IMR-90 (cell line): ENCODE measurements around the gene CHD2. TPM values are rescaled to one million over a fixed set of nuclear protein-coding genes. Genes with fewer than 3 reads are reported as not detected.

Experiments used
- ATAC-seq: fragments of 200-7000 bp; cut with Tn5 transposase; 2 replicates; pipeline ENCODE4 v1.9.1; 2020; ENCODE audit warnings: low read depth, mild to moderate bottlenecking, moderate library complexity
- BruUV-seq: library from RNA; stranded (reverse); fragments of 400-500 nt; replicated peaks from 2 replicates; lab custom pipeline; 2021; lab: Mats Ljungman, UMichigan
- CTCF ChIA-PET: fragments of 300-600 bp; formaldehyde crosslinking; extraction: SDS; loops from one replicate; lab custom pipeline; 2021; ENCODE audit warnings: antibody characterized with exemption; lab: Yijun Ruan, JAX
- POLR2A ChIA-PET: fragments of 300-600 bp; sonication (Branson Sonifier 250); formaldehyde crosslinking; loops from one replicate; lab custom pipeline; 2022; ENCODE audit warnings: antibody characterized with exemption; ENCODE audit not compliant: unreplicated experiment; lab: Charles Lee
- DNase-seq: peaks from one replicate; pipeline ENCODE4 v3.0.0; 2013
- H2AFZ ChIP-seq: replicated peaks from 2 replicates; pipeline ENCODE3; 2013; ENCODE audit warnings: low read length, mild to moderate bottlenecking; ENCODE audit not compliant: poor library complexity
- H2AK5ac ChIP-seq: 2 replicates; pipeline ENCODE4 v1.6.1; 2013; ENCODE audit warnings: low read depth, low read length, inconsistent platforms
- H2AK9ac ChIP-seq: replicated peaks from 2 replicates; pipeline ENCODE3; 2013; ENCODE audit warnings: mild to moderate bottlenecking, low read depth, low read length, moderate library complexity; ENCODE audit not compliant: poor library complexity
- H2BK120ac ChIP-seq: 2 replicates; pipeline ENCODE4 v1.6.1; 2013; ENCODE audit warnings: low read depth, low read length, inconsistent platforms
- H2BK15ac ChIP-seq: 3 replicates; pipeline ENCODE4 v1.6.1; 2013; ENCODE audit warnings: low read depth, low read length, inconsistent platforms
- H2BK20ac ChIP-seq: 2 replicates; pipeline ENCODE4 v1.6.1; 2013; ENCODE audit warnings: low read depth, mild to moderate bottlenecking, inconsistent platforms, low read length, moderate library complexity
- H2BK5ac ChIP-seq: 2 replicates; pipeline ENCODE4 v1.6.1; 2013; ENCODE audit warnings: mild to moderate bottlenecking, low read depth, low read length, inconsistent platforms; ENCODE audit not compliant: poor library complexity, severe bottlenecking
- H3K14ac ChIP-seq: replicated peaks from 2 replicates; pipeline ENCODE4 v1.6.1; 2013; ENCODE audit warnings: low read depth, low read length, inconsistent platforms
- H3K18ac ChIP-seq: 2 replicates; pipeline ENCODE4 v1.6.1; 2013; ENCODE audit warnings: low read depth, low read length, control low read depth
- H3K23ac ChIP-seq: 2 replicates; pipeline ENCODE4 v1.6.1; 2013; ENCODE audit warnings: low read depth, low read length, inconsistent platforms
- H3K27ac ChIP-seq: 2 replicates; pipeline ENCODE4 v1.5.1; 2013; ENCODE audit warnings: mild to moderate bottlenecking, control low read depth, low read length; ENCODE audit not compliant: insufficient read depth
- H3K27me3 ChIP-seq: 2 replicates; pipeline ENCODE4 v1.6.1; 2013; ENCODE audit warnings: low read length; ENCODE audit not compliant: control insufficient read depth, insufficient read depth
- H3K36me3 ChIP-seq: 2 replicates; pipeline ENCODE4 v1.6.1; 2013; ENCODE audit warnings: low read length, mixed read lengths; ENCODE audit not compliant: control insufficient read depth, insufficient read depth
- H3K4ac ChIP-seq: 2 replicates; pipeline ENCODE4 v1.6.1; 2013; ENCODE audit warnings: low read depth, low read length, inconsistent platforms
- H3K4me1 ChIP-seq: 2 replicates; pipeline ENCODE4 v1.6.1; 2013; ENCODE audit warnings: low read length, mixed read lengths; ENCODE audit not compliant: control insufficient read depth, insufficient read depth
- H3K4me2 ChIP-seq: 2 replicates; pipeline ENCODE4 v1.6.1; 2013; ENCODE audit warnings: low read depth, mild to moderate bottlenecking, control low read depth, low read length, moderate library complexity
- H3K4me3 ChIP-seq: 2 replicates; pipeline ENCODE4 v1.5.1; 2013; ENCODE audit warnings: low read depth, mild to moderate bottlenecking, control low read depth, low read length, moderate library complexity; ENCODE audit not compliant: insufficient read depth
- H3K56ac ChIP-seq: 2 replicates; pipeline ENCODE4 v1.6.1; 2013; ENCODE audit warnings: low read length, inconsistent platforms; ENCODE audit not compliant: insufficient read depth; ENCODE audit errors: extremely low read depth
- H3K79me1 ChIP-seq, 2 experiments: 2 replicates each; pipeline ENCODE4 v1.6.1; 2013; ENCODE audit warnings: low read length in 2 of 2, inconsistent platforms in 1 of 2, low read depth in 1 of 2
- H3K9ac ChIP-seq: 2 replicates; pipeline ENCODE4 v1.6.1; 2013; ENCODE audit warnings: low read depth, low read length, control low read depth
- H3K9me1 ChIP-seq: 2 replicates; pipeline ENCODE4 v1.6.1; 2013; ENCODE audit warnings: low read length, inconsistent platforms; ENCODE audit not compliant: insufficient read depth
- H3K9me3 ChIP-seq: 2 replicates; pipeline ENCODE4 v1.6.1; 2013; ENCODE audit warnings: low read length; ENCODE audit not compliant: control insufficient read depth, insufficient read depth
- H4K20me1 ChIP-seq: 2 replicates; pipeline ENCODE4 v1.6.1; 2013; ENCODE audit warnings: low read length, inconsistent platforms; ENCODE audit not compliant: insufficient read depth
- H4K5ac ChIP-seq: 2 replicates; pipeline ENCODE4 v1.6.1; 2013; ENCODE audit warnings: mild to moderate bottlenecking, low read depth, low read length, control low read depth
- H4K8ac ChIP-seq, 2 experiments: 2 replicates each; pipeline ENCODE4 v1.6.1; 2013; ENCODE audit warnings: low read depth in 2 of 2, low read length in 2 of 2, control low read depth in 1 of 2, inconsistent platforms in 1 of 2
- H4K91ac ChIP-seq: 2 replicates; pipeline ENCODE4 v1.6.1; 2013; ENCODE audit warnings: low read depth, low read length, inconsistent platforms; ENCODE audit not compliant: insufficient read depth
- BHLHE40 ChIP-seq: fragments of 150-350 bp; IDR thresholded peaks from 2 replicates; pipeline ENCODE4 v1.6.1; 2016; ENCODE audit warnings: mild to moderate bottlenecking, low read depth, low read length
- CEBPB ChIP-seq: IDR thresholded peaks from 2 replicates; pipeline ENCODE4 v1.6.1; 2012; ENCODE audit warnings: low read depth, low read length, improper control_type of control experiment
- CHD1 ChIP-seq: IDR thresholded peaks from 2 replicates; pipeline ENCODE4 v1.6.1; 2012; ENCODE audit warnings: low read depth, low read length, improper control_type of control experiment
- ELK1 ChIP-seq: fragments of 150-350 bp; IDR thresholded peaks from 2 replicates; pipeline ENCODE4 v1.6.1; 2016; ENCODE audit warnings: low read depth, mild to moderate bottlenecking, low read length, moderate library complexity, borderline replicate concordance
- MAZ ChIP-seq: IDR thresholded peaks from 2 replicates; pipeline ENCODE4 v1.6.1; 2012; ENCODE audit warnings: low read depth, mild to moderate bottlenecking, low read length, improper control_type of control experiment, moderate library complexity, borderline replicate concordance
- NFE2L2 ChIP-seq: fragments of 150-350 bp; IDR thresholded peaks from 2 replicates; pipeline ENCODE4 v1.6.1; 2016; ENCODE audit warnings: low read depth, mild to moderate bottlenecking, low read length
- RAD21 ChIP-seq: IDR thresholded peaks from 2 replicates; pipeline ENCODE4 v1.6.1; 2012; ENCODE audit warnings: low read length, improper control_type of control experiment
- SMC3 ChIP-seq: fragments of 150-350 bp; IDR thresholded peaks from 2 replicates; pipeline ENCODE4 v1.6.1; 2016; ENCODE audit warnings: low read depth, mild to moderate bottlenecking, antibody characterized with exemption, low read length, moderate library complexity
- WGBS, 2 experiments: methylation state at CpG; one replicate each; pipeline versions ENCODE4 v1.1.5 to v1.1.7; 2013; ENCODE audit warnings: missing lambda C conversion rate in 2 of 2; ENCODE audit not compliant: insufficient read length in 1 of 2; ENCODE audit errors: extremely low coverage in 2 of 2; 5-methylcytosine and 5-hydroxymethylcytosine counted together
- dilution Hi-C: fragments of 300-500 bp; cut with HindIII; formaldehyde crosslinking; loops from one replicate; pipeline ENCODE4 v1.14.3; 2018; ENCODE audit warnings: low sequenced_read_pairs; ENCODE audit not compliant: unreplicated experiment
- in situ Hi-C: fragments of 300-500 bp; cut with MboI; formaldehyde crosslinking; loops from 3 replicates; pipeline ENCODE4 v1.14.3; 2019; ENCODE audit warnings: low sequenced_read_pairs, inconsistent platforms, mixed read lengths
- intact Hi-C: fragments of 100-400 bp; cut with micrococcal nuclease; formaldehyde crosslinking; loops from 2 replicates; pipeline ENCODE4 v1.10.0; 2022
- polyA plus RNA-seq, 3 experiments: library from polyadenylated mRNA; depleted of rRNA; stranded (reverse); fragments of >200 nt; gene quantifications; 2 replicates each; pipeline ENCODE4 v1.2.3, GENCODE V29; 2012; ENCODE audit warnings: low replicate concordance in 1 of 3
- total RNA-seq: library from RNA; depleted of rRNA; stranded (reverse); fragments of >200 nt; gene quantifications from 2 replicates; pipeline ENCODE4 v1.2.3, GENCODE V29; 2012

CHD2 gene
- total and polyA plus RNA-seq, 2 of the 4 experiments (the other 2 are of a cell fraction): 44.9 to 64.7 TPM

- peaks cover 31% of the 10 kb centered on the region for H3K27me3 ChIP-seq
- CTCF ChIA-PET: interaction anchor here (0.6 kb wide), 1 partner anchor 273 kb away, joined by 4 read pairs; no protein-coding TSS in a partner anchor
Measured at GRCh38 chr15:93067649-93068085, 167.5 kb downstream of the CHD2 start.

More at GRCh38 chr15:93067649-93068085, 167.5 kb downstream of the CHD2 start:
- BruUV-seq: no TSS peak
- no peak overlapping the region for H2AK9ac ChIP-seq
- no peak overlapping the region for H3K23ac ChIP-seq
- H3K27ac ChIP-seq: no peak overlapping the region
- H2AFZ ChIP-seq: no peak overlapping the region
- H2BK20ac ChIP-seq: no peak overlapping the region
- 100% methylated on average over 1 of the region's 4 CpGs; no CpG with 5 or more reads in 1 of the 2 experiments for WGBS, 2 experiments
- H3K79me1 ChIP-seq: no peaks in the 10 kb centered on the region
- POLR2A ChIA-PET: no interaction called here
- no peak overlapping the region for H2AK5ac ChIP-seq
- H3K4ac ChIP-seq: no peak overlapping the region
- H3K4me3 ChIP-seq: no peak overlapping the region
- no peaks in the 10 kb centered on the region for H3K36me3 ChIP-seq
- H2BK5ac ChIP-seq: no peak overlapping the region
- no peak overlapping the region for H4K91ac ChIP-seq
- no peaks in the 10 kb centered on the region for H4K20me1 ChIP-seq
- H3K4me1 ChIP-seq: no peaks in the 10 kb centered on the region; the same call in 1 of the 2 replicates
- no peak for TF ChIP-seq CHD1
- no peak for TF ChIP-seq BHLHE40
- no peak for TF ChIP-seq ELK1
- TF ChIP-seq RAD21: no peak
- TF ChIP-seq SMC3: no peak
- TF ChIP-seq CEBPB: no peak
- TF ChIP-seq NFE2L2: no peak
- TF ChIP-seq MAZ: no peak
- H4K8ac ChIP-seq: no peak overlapping the region
- dilution Hi-C loops: no loop called here
- no peak overlapping the region for H2BK120ac ChIP-seq
- intact Hi-C loops: no loop called here
- H3K9ac ChIP-seq: no peak overlapping the region
- no peaks in the 10 kb centered on the region for H3K9me3 ChIP-seq
- H3K14ac ChIP-seq: no peak overlapping the region
- DNase-seq (no peak), ATAC-seq (no peak)
- no peak overlapping the region for H3K56ac ChIP-seq
- no peak overlapping the region for H2BK15ac ChIP-seq
- in situ Hi-C loops: no loop called here
- H3K4me2 ChIP-seq: no peak overlapping the region
- no peak overlapping the region for H4K5ac ChIP-seq
- H3K18ac ChIP-seq: no peak overlapping the region
- no peaks in the 10 kb centered on the region for H3K9me1 ChIP-seq
